OCI-LY3 (cell line): ENCODE measurements around the gene CADM2.
"Not testable (repeated sequence)": the region's sequence is repeated elsewhere in the genome, so short reads cannot be mapped to it uniquely, and the experiment has no call there.

Experiments
- EZH2phosphoT487 ChIP-seq: fragments of 200-600 bp; shearing (Covaris generic); IDR thresholded peaks from 2 replicates; pipeline ENCODE4 v1.6.1; 2018; ENCODE audit warnings: antibody characterized with exemption, mixed run types, low read depth
- TF ChIP-seq, protein P1 (sequence below): fragments of 200-600, 300-600 bp; sonication (generic); IDR thresholded peaks from 2 replicates; pipeline ENCODE4 v1.5.1; 2014; ENCODE audit warnings: antibody characterized with exemption, low read length, low read depth

DNA sequence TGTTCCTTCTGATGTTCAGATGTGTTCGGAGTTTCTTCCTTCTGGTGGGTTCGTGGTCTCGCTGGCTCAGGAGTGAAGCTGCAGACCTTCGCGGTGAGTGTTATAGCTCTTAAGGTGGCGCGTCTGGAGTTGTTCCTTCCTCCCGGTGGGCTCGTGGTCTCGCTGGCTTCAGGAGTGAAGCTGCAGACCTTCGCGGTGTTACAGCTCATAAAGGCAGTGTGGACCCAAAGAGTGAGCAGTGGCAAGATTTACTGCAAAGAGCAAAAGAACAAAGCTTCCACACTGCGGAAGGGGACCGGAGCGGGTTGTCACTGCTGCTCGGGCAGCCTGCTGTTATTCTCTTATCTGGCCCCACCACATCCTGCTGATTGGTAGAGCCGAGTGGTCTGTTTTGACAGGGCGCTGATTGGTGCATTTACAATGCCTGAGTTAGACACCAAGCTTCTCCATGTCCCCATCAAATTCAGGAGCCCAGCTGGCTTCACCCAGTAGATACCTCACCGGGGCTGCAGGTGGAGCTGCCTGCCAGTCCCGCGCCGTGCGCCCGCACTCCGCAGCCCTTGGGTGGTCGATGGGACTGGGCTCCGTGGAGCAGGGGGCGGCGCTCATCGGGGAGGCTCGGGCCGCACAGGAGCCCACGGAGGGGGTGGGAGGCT is 545.5 kb downstream of the CADM2 start:
- TF ChIP-seq, protein P1, sequence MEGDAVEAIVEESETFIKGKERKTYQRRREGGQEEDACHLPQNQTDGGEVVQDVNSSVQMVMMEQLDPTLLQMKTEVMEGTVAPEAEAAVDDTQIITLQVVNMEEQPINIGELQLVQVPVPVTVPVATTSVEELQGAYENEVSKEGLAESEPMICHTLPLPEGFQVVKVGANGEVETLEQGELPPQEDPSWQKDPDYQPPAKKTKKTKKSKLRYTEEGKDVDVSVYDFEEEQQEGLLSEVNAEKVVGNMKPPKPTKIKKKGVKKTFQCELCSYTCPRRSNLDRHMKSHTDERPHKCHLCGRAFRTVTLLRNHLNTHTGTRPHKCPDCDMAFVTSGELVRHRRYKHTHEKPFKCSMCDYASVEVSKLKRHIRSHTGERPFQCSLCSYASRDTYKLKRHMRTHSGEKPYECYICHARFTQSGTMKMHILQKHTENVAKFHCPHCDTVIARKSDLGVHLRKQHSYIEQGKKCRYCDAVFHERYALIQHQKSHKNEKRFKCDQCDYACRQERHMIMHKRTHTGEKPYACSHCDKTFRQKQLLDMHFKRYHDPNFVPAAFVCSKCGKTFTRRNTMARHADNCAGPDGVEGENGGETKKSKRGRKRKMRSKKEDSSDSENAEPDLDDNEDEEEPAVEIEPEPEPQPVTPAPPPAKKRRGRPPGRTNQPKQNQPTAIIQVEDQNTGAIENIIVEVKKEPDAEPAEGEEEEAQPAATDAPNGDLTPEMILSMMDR = not testable (repeated sequence)
- not testable (repeated sequence) for TF ChIP-seq EZH2phosphoT487
